IMR-90 (cell line): Measurements from ENCODE around the gene MICOS13. TPM values are rescaled to one million over a fixed set of nuclear protein-coding genes. Genes with fewer than 3 reads are reported as not detected.

ENCODE experiments used
- ATAC-seq: fragments of 200-7000 bp; cut with Tn5 transposase; 2 replicates; pipeline ENCODE4 v1.9.1; 2020; ENCODE audit warnings: low read depth, mild to moderate bottlenecking, moderate library complexity
- BruUV-seq: library from RNA; stranded (reverse); fragments of 400-500 nt; replicated peaks from 2 replicates; lab custom pipeline; 2021; lab: Mats Ljungman, UMichigan
- CTCF ChIA-PET: fragments of 300-600 bp; formaldehyde crosslinking; extraction: SDS; loops from one replicate; lab custom pipeline; 2021; ENCODE audit warnings: antibody characterized with exemption; lab: Yijun Ruan, JAX
- POLR2A ChIA-PET: fragments of 300-600 bp; sonication (Branson Sonifier 250); formaldehyde crosslinking; loops from one replicate; lab custom pipeline; 2022; ENCODE audit warnings: antibody characterized with exemption; ENCODE audit not compliant: unreplicated experiment; lab: Charles Lee
- DNase-seq: peaks from one replicate; pipeline ENCODE4 v3.0.0; 2013
- H2AFZ ChIP-seq: replicated peaks from 2 replicates; pipeline ENCODE3; 2013; ENCODE audit warnings: low read length, mild to moderate bottlenecking; ENCODE audit not compliant: poor library complexity
- H2AK5ac ChIP-seq: 2 replicates; pipeline ENCODE4 v1.6.1; 2013; ENCODE audit warnings: low read depth, low read length, inconsistent platforms
- H2AK9ac ChIP-seq: replicated peaks from 2 replicates; pipeline ENCODE3; 2013; ENCODE audit warnings: mild to moderate bottlenecking, low read depth, low read length, moderate library complexity; ENCODE audit not compliant: poor library complexity
- H2BK120ac ChIP-seq: 2 replicates; pipeline ENCODE4 v1.6.1; 2013; ENCODE audit warnings: low read depth, low read length, inconsistent platforms
- H2BK15ac ChIP-seq: 3 replicates; pipeline ENCODE4 v1.6.1; 2013; ENCODE audit warnings: low read depth, low read length, inconsistent platforms
- H2BK20ac ChIP-seq: 2 replicates; pipeline ENCODE4 v1.6.1; 2013; ENCODE audit warnings: low read depth, mild to moderate bottlenecking, inconsistent platforms, low read length, moderate library complexity
- H2BK5ac ChIP-seq: 2 replicates; pipeline ENCODE4 v1.6.1; 2013; ENCODE audit warnings: mild to moderate bottlenecking, low read depth, low read length, inconsistent platforms; ENCODE audit not compliant: poor library complexity, severe bottlenecking
- H3K14ac ChIP-seq: replicated peaks from 2 replicates; pipeline ENCODE4 v1.6.1; 2013; ENCODE audit warnings: low read depth, low read length, inconsistent platforms
- H3K18ac ChIP-seq: 2 replicates; pipeline ENCODE4 v1.6.1; 2013; ENCODE audit warnings: low read depth, low read length, control low read depth
- H3K23ac ChIP-seq: 2 replicates; pipeline ENCODE4 v1.6.1; 2013; ENCODE audit warnings: low read depth, low read length, inconsistent platforms
- H3K27ac ChIP-seq: 2 replicates; pipeline ENCODE4 v1.5.1; 2013; ENCODE audit warnings: mild to moderate bottlenecking, control low read depth, low read length; ENCODE audit not compliant: insufficient read depth
- H3K27me3 ChIP-seq: 2 replicates; pipeline ENCODE4 v1.6.1; 2013; ENCODE audit warnings: low read length; ENCODE audit not compliant: control insufficient read depth, insufficient read depth
- H3K36me3 ChIP-seq: 2 replicates; pipeline ENCODE4 v1.6.1; 2013; ENCODE audit warnings: low read length, mixed read lengths; ENCODE audit not compliant: control insufficient read depth, insufficient read depth
- H3K4ac ChIP-seq: 2 replicates; pipeline ENCODE4 v1.6.1; 2013; ENCODE audit warnings: low read depth, low read length, inconsistent platforms
- H3K4me1 ChIP-seq: 2 replicates; pipeline ENCODE4 v1.6.1; 2013; ENCODE audit warnings: low read length, mixed read lengths; ENCODE audit not compliant: control insufficient read depth, insufficient read depth
- H3K4me2 ChIP-seq: 2 replicates; pipeline ENCODE4 v1.6.1; 2013; ENCODE audit warnings: low read depth, mild to moderate bottlenecking, control low read depth, low read length, moderate library complexity
- H3K4me3 ChIP-seq: 2 replicates; pipeline ENCODE4 v1.5.1; 2013; ENCODE audit warnings: low read depth, mild to moderate bottlenecking, control low read depth, low read length, moderate library complexity; ENCODE audit not compliant: insufficient read depth
- H3K56ac ChIP-seq: 2 replicates; pipeline ENCODE4 v1.6.1; 2013; ENCODE audit warnings: low read length, inconsistent platforms; ENCODE audit not compliant: insufficient read depth; ENCODE audit errors: extremely low read depth
- H3K79me1 ChIP-seq, 2 experiments: 2 replicates each; pipeline ENCODE4 v1.6.1; 2013; ENCODE audit warnings: low read length in 2 of 2, inconsistent platforms in 1 of 2, low read depth in 1 of 2
- H3K9ac ChIP-seq: 2 replicates; pipeline ENCODE4 v1.6.1; 2013; ENCODE audit warnings: low read depth, low read length, control low read depth
- H3K9me1 ChIP-seq: 2 replicates; pipeline ENCODE4 v1.6.1; 2013; ENCODE audit warnings: low read length, inconsistent platforms; ENCODE audit not compliant: insufficient read depth
- H3K9me3 ChIP-seq: 2 replicates; pipeline ENCODE4 v1.6.1; 2013; ENCODE audit warnings: low read length; ENCODE audit not compliant: control insufficient read depth, insufficient read depth
- H4K20me1 ChIP-seq: 2 replicates; pipeline ENCODE4 v1.6.1; 2013; ENCODE audit warnings: low read length, inconsistent platforms; ENCODE audit not compliant: insufficient read depth
- H4K5ac ChIP-seq: 2 replicates; pipeline ENCODE4 v1.6.1; 2013; ENCODE audit warnings: mild to moderate bottlenecking, low read depth, low read length, control low read depth
- H4K8ac ChIP-seq, 2 experiments: 2 replicates each; pipeline ENCODE4 v1.6.1; 2013; ENCODE audit warnings: low read depth in 2 of 2, low read length in 2 of 2, control low read depth in 1 of 2, inconsistent platforms in 1 of 2
- H4K91ac ChIP-seq: 2 replicates; pipeline ENCODE4 v1.6.1; 2013; ENCODE audit warnings: low read depth, low read length, inconsistent platforms; ENCODE audit not compliant: insufficient read depth
- BHLHE40 ChIP-seq: fragments of 150-350 bp; IDR thresholded peaks from 2 replicates; pipeline ENCODE4 v1.6.1; 2016; ENCODE audit warnings: mild to moderate bottlenecking, low read depth, low read length
- CEBPB ChIP-seq: IDR thresholded peaks from 2 replicates; pipeline ENCODE4 v1.6.1; 2012; ENCODE audit warnings: low read depth, low read length, improper control_type of control experiment
- CHD1 ChIP-seq: IDR thresholded peaks from 2 replicates; pipeline ENCODE4 v1.6.1; 2012; ENCODE audit warnings: low read depth, low read length, improper control_type of control experiment
- FOS ChIP-seq: fragments of 150-350 bp; IDR thresholded peaks from 2 replicates; pipeline ENCODE4 v1.6.1; 2016; ENCODE audit warnings: low read depth, low read length
- MXI1 ChIP-seq: IDR thresholded peaks from 2 replicates; pipeline ENCODE4 v1.6.1; 2012; ENCODE audit warnings: low read depth, mild to moderate bottlenecking, low read length, moderate library complexity, borderline replicate concordance
- NFE2L2 ChIP-seq: fragments of 150-350 bp; IDR thresholded peaks from 2 replicates; pipeline ENCODE4 v1.6.1; 2016; ENCODE audit warnings: low read depth, mild to moderate bottlenecking, low read length
- POLR2A ChIP-seq: IDR thresholded peaks from 2 replicates; pipeline ENCODE4 v1.6.1; 2012; ENCODE audit warnings: mild to moderate bottlenecking, low read depth, low read length
- RAD21 ChIP-seq: IDR thresholded peaks from 2 replicates; pipeline ENCODE4 v1.6.1; 2012; ENCODE audit warnings: low read length, improper control_type of control experiment
- RCOR1 ChIP-seq: IDR thresholded peaks from 2 replicates; pipeline ENCODE4 v1.6.1; 2012; ENCODE audit warnings: mild to moderate bottlenecking, low read length, improper control_type of control experiment; ENCODE audit not compliant: insufficient replicate concordance
- RFX5 ChIP-seq: IDR thresholded peaks from 2 replicates; pipeline ENCODE4 v1.8.0; 2012; ENCODE audit warnings: low read depth, mild to moderate bottlenecking, low read length, moderate library complexity
- WGBS, 2 experiments: methylation state at CpG; one replicate each; pipeline versions ENCODE4 v1.1.5 to v1.1.7; 2013; ENCODE audit warnings: missing lambda C conversion rate in 2 of 2; ENCODE audit not compliant: insufficient read length in 1 of 2; ENCODE audit errors: extremely low coverage in 2 of 2; 5-methylcytosine and 5-hydroxymethylcytosine counted together
- dilution Hi-C: fragments of 300-500 bp; cut with HindIII; formaldehyde crosslinking; loops from one replicate; pipeline ENCODE4 v1.14.3; 2018; ENCODE audit warnings: low sequenced_read_pairs; ENCODE audit not compliant: unreplicated experiment
- in situ Hi-C: fragments of 300-500 bp; cut with MboI; formaldehyde crosslinking; loops from 3 replicates; pipeline ENCODE4 v1.14.3; 2019; ENCODE audit warnings: low sequenced_read_pairs, inconsistent platforms, mixed read lengths
- intact Hi-C: fragments of 100-400 bp; cut with micrococcal nuclease; formaldehyde crosslinking; loops from 2 replicates; pipeline ENCODE4 v1.10.0; 2022
- polyA plus RNA-seq, 3 experiments: library from polyadenylated mRNA; depleted of rRNA; stranded (reverse); fragments of >200 nt; gene quantifications; 2 replicates each; pipeline ENCODE4 v1.2.3, GENCODE V29; 2012; ENCODE audit warnings: low replicate concordance in 1 of 3
- total RNA-seq: library from RNA; depleted of rRNA; stranded (reverse); fragments of >200 nt; gene quantifications from 2 replicates; pipeline ENCODE4 v1.2.3, GENCODE V29; 2012
- TF ChIP-seq, protein P1 (sequence below): conservative IDR thresholded peaks from 2 replicates; pipeline ENCODE4 v1.5.1; 2012; ENCODE audit warnings: mild to moderate bottlenecking, low read depth, low read length, improper control_type of control experiment

Gene MICOS13
- total and polyA plus RNA-seq, 2 of the 4 experiments (the other 2 are of a cell fraction), result 14.5 to 48.9 TPM

DNA sequence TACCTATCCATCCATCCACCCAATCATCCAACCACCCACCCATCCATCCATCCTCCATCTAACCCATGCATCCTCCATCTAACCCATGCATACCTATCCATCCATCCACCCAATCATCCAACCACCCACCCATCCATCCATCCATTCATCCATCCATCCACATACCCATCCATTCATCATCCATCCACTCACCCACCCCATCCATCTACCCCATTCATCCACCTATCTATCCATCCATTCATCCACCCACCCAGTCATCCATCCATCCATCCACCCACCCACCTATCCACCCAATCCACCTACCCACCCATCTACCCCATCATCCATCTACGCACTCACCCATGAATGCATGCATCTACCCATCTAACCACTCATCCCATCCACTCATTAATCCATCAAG is 6.6 kb downstream of the MICOS13 start:
- Histone ChIP-seq H3K23ac (no peak overlapping the region), H4K5ac (no peak overlapping the region), H3K27me3 (no peaks in the 10 kb centered on the region), H3K4me3 (no peak overlapping the region), H3K9ac (no peak overlapping the region), H2AK9ac (no peak overlapping the region), H4K91ac (no peak overlapping the region), H2BK15ac (no peak overlapping the region), H3K4me2 (no peak overlapping the region), H3K18ac (no peak overlapping the region), H3K9me1 (peaks cover 7% of the 10 kb centered on the region; the same call in 1 of the 2 replicates), H3K9me3 (no peaks in the 10 kb centered on the region), H2AFZ (no peak overlapping the region), H3K36me3 (peaks cover 20% of the 10 kb centered on the region), H3K14ac (no peak overlapping the region), H3K79me1 (peaks cover 3 to 9% of the 10 kb centered on the region in 2 experiments; a peak in 1 of 4 replicates), H2BK5ac (no peak overlapping the region), H2BK120ac (no peak overlapping the region), H4K20me1 (peaks cover 6% of the 10 kb centered on the region; the same call in 1 of the 2 replicates), H3K56ac (no peak overlapping the region), H2BK20ac (no peak overlapping the region), H3K27ac (no peak overlapping the region), H3K4me1 (no peaks in the 10 kb centered on the region), H2AK5ac (no peak overlapping the region), H4K8ac (no peak overlapping the region), H3K4ac (no peak overlapping the region)
- CTCF ChIA-PET, result no interaction called here
- in situ Hi-C loops (no loop called here), intact Hi-C loops (no loop called here), dilution Hi-C loops (no loop called here)
- DNase-seq (no peak), ATAC-seq (no peak)
- WGBS, 2 experiments, result 100% methylated on average over 1 of the region's 1 CpG
- POLR2A ChIA-PET, result no interaction called here
- no peak for TF ChIP-seq POLR2A
- no peak for TF ChIP-seq BHLHE40
- TF ChIP-seq MXI1, result no peak
- no peak for TF ChIP-seq RFX5
- TF ChIP-seq FOS, result no peak
- no peak for TF ChIP-seq RCOR1
- TF ChIP-seq RAD21, result no peak
- no peak for TF ChIP-seq CEBPB
- TF ChIP-seq, protein P1, sequence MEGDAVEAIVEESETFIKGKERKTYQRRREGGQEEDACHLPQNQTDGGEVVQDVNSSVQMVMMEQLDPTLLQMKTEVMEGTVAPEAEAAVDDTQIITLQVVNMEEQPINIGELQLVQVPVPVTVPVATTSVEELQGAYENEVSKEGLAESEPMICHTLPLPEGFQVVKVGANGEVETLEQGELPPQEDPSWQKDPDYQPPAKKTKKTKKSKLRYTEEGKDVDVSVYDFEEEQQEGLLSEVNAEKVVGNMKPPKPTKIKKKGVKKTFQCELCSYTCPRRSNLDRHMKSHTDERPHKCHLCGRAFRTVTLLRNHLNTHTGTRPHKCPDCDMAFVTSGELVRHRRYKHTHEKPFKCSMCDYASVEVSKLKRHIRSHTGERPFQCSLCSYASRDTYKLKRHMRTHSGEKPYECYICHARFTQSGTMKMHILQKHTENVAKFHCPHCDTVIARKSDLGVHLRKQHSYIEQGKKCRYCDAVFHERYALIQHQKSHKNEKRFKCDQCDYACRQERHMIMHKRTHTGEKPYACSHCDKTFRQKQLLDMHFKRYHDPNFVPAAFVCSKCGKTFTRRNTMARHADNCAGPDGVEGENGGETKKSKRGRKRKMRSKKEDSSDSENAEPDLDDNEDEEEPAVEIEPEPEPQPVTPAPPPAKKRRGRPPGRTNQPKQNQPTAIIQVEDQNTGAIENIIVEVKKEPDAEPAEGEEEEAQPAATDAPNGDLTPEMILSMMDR, result no peak
- no peak for TF ChIP-seq CHD1
- TF ChIP-seq NFE2L2, result no peak
- BruUV-seq, result no TSS peak
